Prostate gland (tissue), 2 donors: ENCODE results near the gene ADD1. TPM values are rescaled to one million over a fixed set of nuclear protein-coding genes. Genes with fewer than 3 reads are reported as not detected.
"Not testable (repeated sequence)": the region's sequence is repeated elsewhere in the genome, so short reads cannot be mapped to it uniquely, and the experiment has no call there.

ENCODE experiments used
- DNase-seq: peaks from one replicate; pipeline ENCODE4 v3.0.0-alpha.2; 2019; ENCODE audit warnings: low spot score
- H3K27ac ChIP-seq, 2 donors: fragments of 200-600 bp; sonication (generic); 2 replicates each; pipeline ENCODE4 v1.5.1; 2017 to 2019
- H3K27me3 ChIP-seq: fragments of 200-600 bp; sonication (generic); replicated peaks from 2 replicates; pipeline ENCODE4 v1.5.1; 2019; ENCODE audit not compliant: insufficient read depth
- H3K36me3 ChIP-seq, 2 donors: fragments of 200-600 bp; sonication (generic); 1 replicate in 1 of 2; 2 replicates in 1 of 2; pipeline versions ENCODE4 v1.5.1 to v1.8.1; 2017 to 2019
- H3K4me1 ChIP-seq: fragments of 200-600 bp; sonication (generic); replicated peaks from 2 replicates; pipeline ENCODE4 v1.5.1; 2019
- H3K4me3 ChIP-seq, 2 donors: fragments of 200-600 bp; sonication (generic); 2 replicates each; pipeline ENCODE4 v1.5.1; 2017 to 2019
- H3K9me3 ChIP-seq: fragments of 200-600 bp; sonication (generic); 2 replicates; pipeline ENCODE4 v1.5.1; 2017
- POLR2A ChIP-seq: fragments of 450-650 bp; IDR thresholded peaks from one replicate; pipeline ENCODE4 v1.6.1; 2016; ENCODE audit warnings: antibody characterized with exemption, mild to moderate bottlenecking
- POLR2AphosphoS5 ChIP-seq: sonication (generic); formaldehyde crosslinking; IDR thresholded peaks from one replicate; pipeline ENCODE4 v1.6.1; 2017; ENCODE audit warnings: antibody characterized with exemption
- WGBS: methylation state at CpG from one replicate; pipeline ENCODE4 v1.1.5; 2018; 5-methylcytosine and 5-hydroxymethylcytosine counted together
- intact Hi-C: fragments of 100-400 bp; cut with DNase I; formaldehyde crosslinking; loops from one replicate; pipeline ENCODE4 v1.14.2; 2022
- total RNA-seq, 2 donors: library from RNA; depleted of rRNA; stranded (reverse); fragments of >200 nt; gene quantifications; one replicate each; pipeline ENCODE4 v1.1.0, GENCODE V29; 2016
- TF ChIP-seq, protein P1 (sequence below), 4 experiments: fragments of 200-600 bp in 2 of 4; fragments of 450-650 bp in 2 of 4; sonication (generic) in 2 of 4; IDR thresholded peaks; 1 replicate in 3 of 4; 2 replicates in 1 of 4; pipeline ENCODE4 v1.5.1; 2016 to 2019; ENCODE audit warnings: antibody characterized with exemption in 4 of 4, mild to moderate bottlenecking in 2 of 4, moderate library complexity in 2 of 4

ADD1 gene
- total RNA-seq, 2 donors from 2014 or later, result 164 to 321 TPM

DNA sequence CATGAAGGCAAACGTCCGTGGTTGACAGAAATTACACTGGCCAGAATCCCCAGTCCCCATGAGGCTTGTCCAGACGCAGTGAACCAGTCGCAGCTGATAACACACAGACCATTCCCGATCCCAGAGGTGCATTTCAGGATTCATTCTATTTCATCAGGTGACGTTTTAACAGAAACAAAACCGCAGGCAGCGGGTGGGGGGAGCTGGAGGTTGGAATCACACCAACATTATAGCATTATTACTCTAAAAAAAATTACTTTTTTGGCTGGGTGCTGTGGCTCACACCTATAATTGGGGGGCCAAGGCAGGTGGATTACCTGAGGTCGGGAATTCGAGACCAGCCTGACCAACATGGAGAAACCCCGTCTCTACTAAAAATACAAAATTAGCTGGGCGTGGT is 94.3 kb downstream of the ADD1 start:
- Histone ChIP-seq H3K27ac (no peak overlapping the region), H3K9me3 (no peaks in the 10 kb centered on the region), H3K4me3 (no peak overlapping the region), H3K4me1 (peaks cover 16% of the 10 kb centered on the region), H3K27me3 (no peaks in the 10 kb centered on the region), H3K36me3 (peaks cover 3 to 23% of the 10 kb centered on the region in 2 donors)
- no peak for DNase-seq
- TF ChIP-seq, protein P1, sequence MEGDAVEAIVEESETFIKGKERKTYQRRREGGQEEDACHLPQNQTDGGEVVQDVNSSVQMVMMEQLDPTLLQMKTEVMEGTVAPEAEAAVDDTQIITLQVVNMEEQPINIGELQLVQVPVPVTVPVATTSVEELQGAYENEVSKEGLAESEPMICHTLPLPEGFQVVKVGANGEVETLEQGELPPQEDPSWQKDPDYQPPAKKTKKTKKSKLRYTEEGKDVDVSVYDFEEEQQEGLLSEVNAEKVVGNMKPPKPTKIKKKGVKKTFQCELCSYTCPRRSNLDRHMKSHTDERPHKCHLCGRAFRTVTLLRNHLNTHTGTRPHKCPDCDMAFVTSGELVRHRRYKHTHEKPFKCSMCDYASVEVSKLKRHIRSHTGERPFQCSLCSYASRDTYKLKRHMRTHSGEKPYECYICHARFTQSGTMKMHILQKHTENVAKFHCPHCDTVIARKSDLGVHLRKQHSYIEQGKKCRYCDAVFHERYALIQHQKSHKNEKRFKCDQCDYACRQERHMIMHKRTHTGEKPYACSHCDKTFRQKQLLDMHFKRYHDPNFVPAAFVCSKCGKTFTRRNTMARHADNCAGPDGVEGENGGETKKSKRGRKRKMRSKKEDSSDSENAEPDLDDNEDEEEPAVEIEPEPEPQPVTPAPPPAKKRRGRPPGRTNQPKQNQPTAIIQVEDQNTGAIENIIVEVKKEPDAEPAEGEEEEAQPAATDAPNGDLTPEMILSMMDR (IDR thresholded peaks at IDR 0.05), result no peak
- TF ChIP-seq POLR2A (no peak), POLR2AphosphoS5 (no peak)
- intact Hi-C loops, result loop anchor here (10.0 kb wide), 1 partner anchor 673 kb away; the partner anchor contains the start of gene MXD4
- WGBS, result 54% methylated on average over 12 of the region's 12 CpGs

DNA sequence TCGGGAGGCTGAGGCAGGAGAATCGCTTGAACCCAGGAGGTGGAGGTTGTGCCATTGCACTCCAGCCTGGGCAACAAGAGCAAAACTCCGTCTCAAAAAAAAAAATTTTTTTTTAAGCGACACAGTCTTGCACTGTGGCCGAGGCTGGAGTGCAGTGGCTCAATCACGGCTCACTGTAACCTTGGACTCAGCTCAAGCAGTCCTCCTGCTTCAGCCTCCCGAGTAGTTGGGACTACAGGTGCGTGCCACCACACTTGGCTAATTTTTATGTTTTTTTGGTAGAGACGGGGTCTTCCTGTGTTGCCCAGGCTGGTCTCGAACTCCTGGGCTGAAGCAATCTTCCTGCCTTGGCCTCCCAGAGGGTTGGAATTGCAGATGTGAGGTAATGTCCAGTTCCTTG is 94.8 kb downstream of the ADD1 start:
- not testable (repeated sequence) for H3K4me3 ChIP-seq, DNase-seq, H3K27me3 ChIP-seq, H3K9me3 ChIP-seq, H3K27ac ChIP-seq
- Histone ChIP-seq H3K4me1 (peaks cover 16% of the 10 kb centered on the region), H3K36me3 (peaks cover 3 to 23% of the 10 kb centered on the region in 2 donors)
- intact Hi-C loops, result loop anchor here (10.0 kb wide), 1 partner anchor 674 kb away; the partner anchor contains the start of gene MXD4
- 91% methylated on average over 10 of the region's 10 CpGs for WGBS

DNA sequence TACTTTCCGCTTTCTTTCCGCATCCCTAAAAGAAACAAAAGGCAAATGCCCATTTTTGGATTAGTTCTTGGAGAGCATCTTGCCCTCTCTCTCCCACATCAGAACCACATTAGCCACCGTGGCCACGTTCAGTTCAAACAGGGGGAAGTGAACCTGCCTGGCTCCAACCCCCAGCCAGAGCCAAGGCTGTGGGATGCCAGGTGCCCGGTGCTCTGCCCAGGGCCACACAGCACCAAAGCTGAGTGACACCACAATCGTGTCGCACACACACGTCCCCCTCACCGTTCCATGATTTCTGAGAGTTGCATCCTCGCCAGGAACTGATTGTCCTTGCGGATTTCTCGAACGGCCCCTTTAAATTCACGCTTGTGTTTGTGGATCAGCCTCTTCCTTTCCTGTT is 95.3 kb downstream of the ADD1 start:
- no peak overlapping the region for H3K4me3 ChIP-seq
- intact Hi-C loops, result loop anchor here (10.0 kb wide), 1 partner anchor 674 kb away; the partner anchor contains the start of gene MXD4
- peaks cover 3 to 23% of the 10 kb centered on the region in 2 donors for H3K36me3 ChIP-seq
- TF ChIP-seq POLR2AphosphoS5 (no peak), POLR2A (no peak)
- TF ChIP-seq, protein P1 (IDR thresholded peaks at IDR 0.05), result no peak
- no peaks in the 10 kb centered on the region for H3K9me3 ChIP-seq
- DNase-seq, result no peak
- 86% methylated on average over 14 of the region's 14 CpGs for WGBS
- H3K4me1 ChIP-seq, result peaks cover 16% of the 10 kb centered on the region
- H3K27ac ChIP-seq, result no peak overlapping the region
- H3K27me3 ChIP-seq, result no peaks in the 10 kb centered on the region

DNA sequence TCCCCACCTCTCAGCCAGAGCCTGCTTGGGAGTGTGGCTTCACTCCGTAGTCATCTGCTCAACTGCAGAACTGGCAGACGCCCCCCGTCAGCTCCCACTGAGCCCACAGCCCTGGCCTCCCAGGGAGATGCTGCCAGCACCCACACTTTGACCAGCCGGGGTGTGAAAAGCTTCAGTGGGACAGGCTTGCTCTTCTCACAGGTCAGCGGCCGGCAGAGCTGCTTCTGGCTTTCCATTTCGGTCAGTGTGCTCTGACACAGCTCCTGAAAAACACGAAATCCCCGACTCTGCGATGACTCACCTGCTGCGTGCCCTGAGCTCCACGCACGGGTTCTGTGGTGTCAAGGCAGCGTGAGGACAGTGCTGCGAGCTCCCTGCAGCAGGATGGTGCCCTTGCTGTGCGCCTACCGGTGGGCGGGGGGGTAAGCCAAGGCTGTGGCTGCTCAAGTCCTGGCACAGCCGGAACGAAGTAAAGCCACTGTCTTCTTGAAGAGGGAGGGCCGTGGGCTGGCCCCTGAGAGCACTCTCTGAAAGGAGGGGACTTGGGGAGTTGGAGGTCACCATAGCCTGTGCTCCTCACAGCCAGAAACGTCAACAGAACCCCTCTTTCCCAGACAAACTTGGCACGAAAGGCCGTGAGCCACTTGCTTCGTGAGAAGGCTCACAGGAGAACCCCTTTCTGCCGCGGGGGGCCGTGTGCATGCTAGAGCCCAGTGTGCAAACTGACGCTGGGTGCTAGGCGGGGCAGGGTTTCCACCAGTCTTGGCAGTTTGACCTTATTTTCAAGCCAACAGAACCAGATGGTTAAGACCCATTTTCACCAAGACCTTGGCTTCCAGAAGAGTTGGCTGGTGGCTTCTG is 96.0 kb downstream of the ADD1 start:
- intact Hi-C loops, result loop anchor here (2.0 to 10.0 kb wide), 2 partner anchors 45 to 675 kb away; partner anchors contain the start of gene MXD4
- TF ChIP-seq, protein P1 (IDR thresholded peaks at IDR 0.05), result no peak
- TF ChIP-seq POLR2A, result no peak
- TF ChIP-seq POLR2AphosphoS5, result no peak
- Histone ChIP-seq H3K36me3 (peaks cover 4 to 23% of the 10 kb centered on the region in 2 donors), H3K27me3 (no peaks in the 10 kb centered on the region), H3K9me3 (no peaks in the 10 kb centered on the region), H3K4me1 (peaks cover 16% of the 10 kb centered on the region), H3K4me3 (no peak overlapping the region), H3K27ac (no peak overlapping the region)
- WGBS, result 87% methylated on average over 30 of the region's 30 CpGs
- DNase-seq, result no peak

DNA sequence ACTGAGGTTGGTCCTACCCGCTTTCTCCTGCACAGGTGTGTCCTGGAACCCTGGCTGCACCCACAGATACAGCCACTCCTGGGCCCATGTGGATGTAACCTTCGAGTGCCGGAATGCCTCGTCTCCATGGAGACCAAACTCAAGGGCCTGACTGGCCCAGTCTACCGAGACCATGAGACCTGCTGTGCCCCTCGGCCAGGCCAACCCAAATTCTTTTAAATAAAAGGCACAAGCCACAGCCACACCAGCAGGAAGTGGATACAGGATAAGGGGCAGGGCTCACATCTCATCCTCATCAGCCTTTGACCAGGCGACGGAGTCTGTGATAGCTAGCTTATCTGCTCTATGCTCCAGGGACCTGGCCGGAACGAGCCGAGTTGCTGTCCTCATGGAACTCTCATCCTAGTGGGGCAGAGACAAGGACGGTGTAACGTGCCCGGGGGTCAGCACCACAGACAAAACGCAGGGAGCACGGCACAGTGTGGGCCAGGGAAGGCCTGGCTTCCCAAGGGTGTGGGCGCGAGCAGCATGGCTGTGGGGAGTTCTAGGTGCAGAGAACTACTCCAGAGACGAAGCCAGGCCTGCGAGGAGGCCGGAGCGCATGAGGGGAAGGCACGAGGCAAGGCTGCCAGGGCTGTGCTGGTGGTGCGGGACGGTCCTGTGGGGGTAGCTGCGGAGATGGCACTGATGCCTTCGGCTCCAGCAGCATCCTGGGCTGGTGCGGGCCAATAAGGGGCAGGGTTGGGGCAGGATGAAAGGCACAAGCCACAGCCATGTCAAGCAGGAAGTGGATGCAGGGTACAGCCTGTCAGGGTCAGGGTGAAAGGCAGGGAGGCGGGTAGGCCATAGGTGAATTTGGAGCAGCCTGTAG is 96.9 kb downstream of the ADD1 start:
- no peak for TF ChIP-seq POLR2A
- TF ChIP-seq, protein P1 (IDR thresholded peaks at IDR 0.05), result no peak
- no peak for TF ChIP-seq POLR2AphosphoS5
- peaks cover 14% of the 10 kb centered on the region for H3K4me1 ChIP-seq
- intact Hi-C loops, result loop anchor here (2.0 kb wide), 1 partner anchor 46 kb away; no protein-coding TSS in a partner anchor
- no peak overlapping the region for H3K27ac ChIP-seq
- H3K36me3 ChIP-seq, result peaks cover 9 to 23% of the 10 kb centered on the region in 2 donors
- 91% methylated on average over 29 of the region's 29 CpGs for WGBS
- no peak for DNase-seq
- H3K27me3 ChIP-seq, result no peaks in the 10 kb centered on the region
- H3K4me3 ChIP-seq, result no peak overlapping the region
- no peaks in the 10 kb centered on the region for H3K9me3 ChIP-seq
